Neuronal stem cell (in vitro differentiated cells): ENCODE measurements around the gene OTULINL.

Experiments
- DNase-seq: peaks from one replicate; pipeline ENCODE4 v3.0.0-alpha.2; 2013; ENCODE audit warnings: low spot score
- H2AFZ ChIP-seq: one replicate; pipeline ENCODE4 v1.6.1; 2013; ENCODE audit warnings: mild to moderate bottlenecking, low read length, inconsistent platforms
- H2AK5ac ChIP-seq: 2 replicates; pipeline ENCODE4 v1.6.1; 2013; ENCODE audit warnings: low read depth, mild to moderate bottlenecking, inconsistent platforms, low read length, moderate library complexity, mixed read lengths
- H2BK120ac ChIP-seq: 2 replicates; pipeline ENCODE4 v1.6.1; 2013; ENCODE audit warnings: low read depth, mild to moderate bottlenecking, inconsistent platforms, low read length, moderate library complexity, mixed read lengths
- H2BK12ac ChIP-seq: one replicate; pipeline ENCODE4 v1.6.1; 2013; ENCODE audit warnings: low read length, inconsistent platforms
- H2BK15ac ChIP-seq: 2 replicates; pipeline ENCODE4 v1.6.1; 2013; ENCODE audit warnings: mild to moderate bottlenecking, low read length, inconsistent platforms, mixed read lengths
- H2BK5ac ChIP-seq: one replicate; pipeline ENCODE4 v1.6.1; 2013; ENCODE audit warnings: inconsistent platforms, mild to moderate bottlenecking, low read length, moderate library complexity
- H3K14ac ChIP-seq: one replicate; pipeline ENCODE4 v1.6.1; 2013; ENCODE audit warnings: low read length, inconsistent platforms
- H3K18ac ChIP-seq: 2 replicates; pipeline ENCODE4 v1.6.1; 2013; ENCODE audit warnings: low read length, inconsistent platforms
- H3K23ac ChIP-seq: 2 replicates; pipeline ENCODE4 v1.6.1; 2013; ENCODE audit warnings: low read depth, mild to moderate bottlenecking, mixed read lengths, low read length, inconsistent platforms; ENCODE audit not compliant: poor library complexity
- H3K27ac ChIP-seq: replicated peaks from 3 replicates; pipeline ENCODE4 v1.5.1; 2013; ENCODE audit warnings: low read length, inconsistent platforms
- H3K27me3 ChIP-seq, 3 experiments: 2 replicates each; pipeline ENCODE4 v1.6.1; 2013; ENCODE audit warnings: low read length in 3 of 3, mild to moderate bottlenecking in 2 of 3, inconsistent platforms in 1 of 3, low read depth in 1 of 3, mixed read lengths in 1 of 3, moderate library complexity in 1 of 3; ENCODE audit not compliant: control insufficient read depth in 3 of 3, insufficient read depth in 3 of 3
- H3K36me3 ChIP-seq, 2 donors: replicated peaks in 1 of 2; 2 replicates each; pipeline ENCODE4 v1.6.1; 2013; ENCODE audit warnings: low read length in 2 of 2; ENCODE audit not compliant: control insufficient read depth in 2 of 2, insufficient read depth in 2 of 2
- H3K4ac ChIP-seq: 2 replicates; pipeline ENCODE4 v1.6.1; 2013; ENCODE audit warnings: inconsistent platforms, mild to moderate bottlenecking, low read length, moderate library complexity
- H3K4me1 ChIP-seq, 2 donors: 1 replicate in 1 of 2; 2 replicates in 1 of 2; pipeline ENCODE4 v1.6.1; 2013; ENCODE audit warnings: low read length in 2 of 2, low read depth in 1 of 2; ENCODE audit not compliant: control insufficient read depth in 2 of 2, insufficient read depth in 1 of 2
- H3K4me2 ChIP-seq: one replicate; pipeline ENCODE4 v1.6.1; 2013; ENCODE audit warnings: mild to moderate bottlenecking, low read length, inconsistent platforms; ENCODE audit not compliant: insufficient read depth, poor library complexity, severe bottlenecking
- H3K4me3 ChIP-seq, 2 donors: 2 replicates each; pipeline ENCODE4 v1.5.1; 2013; ENCODE audit warnings: low read length in 2 of 2, mild to moderate bottlenecking in 2 of 2, inconsistent platforms in 1 of 2, moderate library complexity in 1 of 2
- H3K79me1 ChIP-seq: one replicate; pipeline ENCODE4 v1.6.1; 2013; ENCODE audit warnings: low read depth, mild to moderate bottlenecking, inconsistent platforms, low read length, moderate library complexity
- H3K9ac ChIP-seq: one replicate; pipeline ENCODE4 v1.6.1; 2013; ENCODE audit warnings: mild to moderate bottlenecking, low read depth, low read length, inconsistent platforms; ENCODE audit not compliant: poor library complexity
- H3K9me3 ChIP-seq, 2 donors: replicated peaks in 1 of 2; 2 replicates each; pipeline versions ENCODE3 to v1.6.1; 2013; ENCODE audit warnings: low read length in 2 of 2, mild to moderate bottlenecking in 2 of 2, inconsistent platforms in 1 of 2, low read depth in 1 of 2, mixed read lengths in 1 of 2, moderate library complexity in 1 of 2; ENCODE audit not compliant: control insufficient read depth in 2 of 2, insufficient read depth in 1 of 2
- H4K8ac ChIP-seq: one replicate; pipeline ENCODE4 v1.6.1; 2013; ENCODE audit warnings: low read depth, mild to moderate bottlenecking, inconsistent platforms, low read length, moderate library complexity
- H4K91ac ChIP-seq: one replicate; pipeline ENCODE4 v1.6.1; 2013; ENCODE audit warnings: low read length, low read depth, mild to moderate bottlenecking, inconsistent platforms; ENCODE audit not compliant: poor library complexity
- WGBS, 2 donors: extraction: QIAGEN DNeasy Blood & Tissue Kit; methylation state at CpG; one replicate each; pipeline ENCODE4 v1.1.7; 2013; ENCODE audit warnings: missing lambda C conversion rate in 2 of 2, mixed read lengths in 1 of 2; ENCODE audit not compliant: insufficient read length in 2 of 2, insufficient replicate concordance in 1 of 2; ENCODE audit errors: extremely low coverage in 2 of 2; 5-methylcytosine and 5-hydroxymethylcytosine counted together

OTULINL gene

GRCh38 chr5:14574891-14575508 is 6.6 kb upstream of the OTULINL start:
- DNase-seq: no peak

GRCh38 chr5:14576206-14576605 is 5.4 kb upstream of the OTULINL start:
- Histone ChIP-seq H2BK15ac (no peak overlapping the region), H2BK12ac (no peak overlapping the region), H3K18ac (no peak overlapping the region), H3K14ac (no peak overlapping the region), H3K4me2 (no peak overlapping the region), H4K91ac (no peak overlapping the region), H3K23ac (no peak overlapping the region), H3K4me3 (no peak overlapping the region), H3K9ac (no peak overlapping the region), H3K4me1 (no peaks in the 10 kb centered on the region), H3K9me3 (no peaks in the 10 kb centered on the region), H2AK5ac (no peak overlapping the region), H4K8ac (no peak overlapping the region), H3K27ac (no peak overlapping the region), H3K79me1 (peaks cover 2% of the 10 kb centered on the region), H2BK5ac (no peak overlapping the region), H3K36me3 (no peaks in the 10 kb centered on the region), H3K27me3 (peaks cover 0 to 22% (median 6%) of the 10 kb centered on the region in 3 experiments), H3K4ac (no peak overlapping the region), H2AFZ (no peak overlapping the region), H2BK120ac (no peak overlapping the region)
- no CpG with 5 or more reads among the region's 7 CpGs for WGBS, 2 donors
- no peak for DNase-seq

More at GRCh38 chr5:14574891-14575508, 6.6 kb upstream of the OTULINL start:
- Histone ChIP-seq H3K4me3 (no peak overlapping the region), H2BK12ac (no peak overlapping the region), H2BK5ac (no peak overlapping the region), H3K4ac (no peak overlapping the region), H3K9ac (no peak overlapping the region), H3K9me3 (no peaks in the 10 kb centered on the region), H3K23ac (no peak overlapping the region), H2BK15ac (no peak overlapping the region), H4K91ac (no peak overlapping the region), H3K27me3 (peaks cover 0 to 10% (median 0%) of the 10 kb centered on the region in 3 experiments), H3K27ac (no peak overlapping the region), H3K36me3 (no peaks in the 10 kb centered on the region), H3K18ac (no peak overlapping the region), H2AFZ (no peak overlapping the region), H3K4me2 (no peak overlapping the region), H4K8ac (no peak overlapping the region), H2BK120ac (no peak overlapping the region), H3K4me1 (no peaks in the 10 kb centered on the region), H2AK5ac (no peak overlapping the region), H3K79me1 (peaks cover 2% of the 10 kb centered on the region), H3K14ac (no peak overlapping the region)
- no CpG with 5 or more reads among the region's 2 CpGs for WGBS, 2 donors

- Histone ChIP-seq H2BK15ac (no peak overlapping the region), H3K4me2 (no peak overlapping the region), H4K91ac (no peak overlapping the region), H2AK5ac (peak overlapping the region; percentile 66), H3K9me3 (no peaks in the 10 kb centered on the region), H3K9ac (peak overlapping the region; percentile 40), H3K4me1 (no peaks in the 10 kb centered on the region), H3K4ac (no peak overlapping the region), H3K14ac (no peak overlapping the region), H2BK120ac (no peak overlapping the region), H3K4me3 (no peak overlapping the region), H3K79me1 (peaks cover 2% of the 10 kb centered on the region), H3K36me3 (no peaks in the 10 kb centered on the region), H2AFZ (no peak overlapping the region), H3K27ac (no peak overlapping the region), H3K27me3 (peaks cover 0 to 27% (median 6%) of the 10 kb centered on the region in 3 experiments), H2BK12ac (peak overlapping the region; percentile 8), H3K18ac (no peak overlapping the region), H4K8ac (peak overlapping the region; percentile 6), H3K23ac (no peak overlapping the region), H2BK5ac (no peak overlapping the region)
- no CpG with 5 or more reads among the region's 40 CpGs for WGBS, 2 donors
- DNase-seq: no peak
Measured at GRCh38 chr5:14577079-14577725, 4.4 kb upstream of the OTULINL start.

- peaks cover 0 to 35% (median 8%) of the 10 kb centered on the region in 3 experiments for H3K27me3 ChIP-seq
- H3K27ac ChIP-seq: no peak overlapping the region
- no CpG with 5 or more reads among the region's 4 CpGs for WGBS, 2 donors
Measured at GRCh38 chr5:14577971-14578370, 3.6 kb upstream of the OTULINL start.

More at GRCh38 chr5:14577971-14578370, 3.6 kb upstream of the OTULINL start:
- Histone ChIP-seq H3K4me1 (no peaks in the 10 kb centered on the region), H4K8ac (no peak overlapping the region), H3K23ac (no peak overlapping the region), H2AFZ (no peak overlapping the region), H2BK5ac (no peak overlapping the region), H4K91ac (no peak overlapping the region), H3K18ac (no peak overlapping the region), H3K36me3 (no peaks in the 10 kb centered on the region), H3K4me3 (no peak overlapping the region), H2BK120ac (no peak overlapping the region), H3K14ac (no peak overlapping the region), H3K4ac (no peak overlapping the region), H3K9ac (peak overlapping the region; percentile 22), H3K79me1 (peaks cover 2% of the 10 kb centered on the region), H2BK12ac (no peak overlapping the region), H2BK15ac (no peak overlapping the region), H3K9me3 (no peaks in the 10 kb centered on the region), H2AK5ac (no peak overlapping the region), H3K4me2 (no peak overlapping the region)
- no peak for DNase-seq
